HEK293 (cell line): ENCODE data around the gene ZNF234.
A peak's percentile ranks its signal among the peaks of the same experiment; 100 is the strongest.

Experiments
- KLF17 ChIP-seq: fragments of 450-650 bp; formaldehyde crosslinking; IDR thresholded peaks from 2 replicates; pipeline ENCODE4 v1.5.1; 2016; ENCODE audit warnings: missing biosample characterization, missing genetic modification characterization
- KLF9 ChIP-seq: fragments of 450-650 bp; formaldehyde crosslinking; IDR thresholded peaks from 2 replicates; pipeline ENCODE4 v1.5.1; 2016; ENCODE audit warnings: missing biosample characterization, missing genetic modification characterization, low read depth
- PRDM4 ChIP-seq: fragments of 450-650 bp; formaldehyde crosslinking; IDR thresholded peaks from 2 replicates; pipeline ENCODE4 v1.5.1; 2017; ENCODE audit warnings: missing biosample characterization, missing genetic modification characterization
- REPIN1 ChIP-seq: fragments of 450-650 bp; formaldehyde crosslinking; IDR thresholded peaks from 2 replicates; pipeline ENCODE4 v1.5.1; 2017; ENCODE audit warnings: missing biosample characterization, missing genetic modification characterization, low read depth
- SCRT2 ChIP-seq: fragments of 450-650 bp; formaldehyde crosslinking; IDR thresholded peaks from 2 replicates; pipeline ENCODE4 v1.5.1; 2016; ENCODE audit warnings: missing biosample characterization, missing genetic modification characterization
- ZBTB7A ChIP-seq: fragments of 450-650 bp; formaldehyde crosslinking; IDR thresholded peaks from 2 replicates; pipeline ENCODE4 v1.5.1; 2016; ENCODE audit warnings: low read depth, missing biosample characterization, missing genetic modification characterization
- ZIC2 ChIP-seq: fragments of 450-650 bp; formaldehyde crosslinking; IDR thresholded peaks from 2 replicates; pipeline ENCODE4 v1.5.1; 2016; ENCODE audit warnings: missing biosample characterization, missing genetic modification characterization
- ZNF121 ChIP-seq: fragments of 450-650 bp; formaldehyde crosslinking; IDR thresholded peaks from 2 replicates; pipeline ENCODE4 v1.5.1; 2016; ENCODE audit warnings: missing biosample characterization, missing genetic modification characterization
- ZNF24 ChIP-seq: fragments of 450-650 bp; formaldehyde crosslinking; IDR thresholded peaks from 2 replicates; pipeline ENCODE4 v1.5.1; 2016; ENCODE audit warnings: missing biosample characterization, missing genetic modification characterization
- ZNF266 ChIP-seq: fragments of 450-650 bp; formaldehyde crosslinking; IDR thresholded peaks from 2 replicates; pipeline ENCODE4 v1.5.1; 2016; ENCODE audit warnings: missing biosample characterization, missing genetic modification characterization, low read depth
- ZNF37A ChIP-seq: fragments of 450-650 bp; IDR thresholded peaks from 2 replicates; pipeline ENCODE4 v1.5.1; 2018; ENCODE audit warnings: missing biosample characterization, missing genetic modification characterization
- ZNF398 ChIP-seq: fragments of 450-650 bp; formaldehyde crosslinking; IDR thresholded peaks from 2 replicates; pipeline ENCODE4 v1.5.1; 2017; ENCODE audit warnings: missing biosample characterization, missing genetic modification characterization
- ZNF449 ChIP-seq: fragments of 450-650 bp; formaldehyde crosslinking; IDR thresholded peaks from 2 replicates; pipeline ENCODE4 v1.5.1; 2017; ENCODE audit warnings: missing biosample characterization, mild to moderate bottlenecking, missing genetic modification characterization, moderate library complexity
- ZNF585B ChIP-seq: fragments of 450-650 bp; formaldehyde crosslinking; IDR thresholded peaks from 2 replicates; pipeline ENCODE4 v1.5.1; 2016; ENCODE audit warnings: missing biosample characterization, missing genetic modification characterization
- ZNF610 ChIP-seq: fragments of 450-650 bp; formaldehyde crosslinking; IDR thresholded peaks from 2 replicates; pipeline ENCODE4 v1.5.1; 2016; ENCODE audit warnings: missing biosample characterization, missing genetic modification characterization, borderline replicate concordance
- ZNF624 ChIP-seq: fragments of 450-650 bp; formaldehyde crosslinking; IDR thresholded peaks from 2 replicates; pipeline ENCODE4 v1.5.1; 2017; ENCODE audit warnings: missing biosample characterization, missing genetic modification characterization
- ZNF747 ChIP-seq: fragments of 450-650 bp; formaldehyde crosslinking; IDR thresholded peaks from 2 replicates; pipeline ENCODE4 v1.5.1; 2016; ENCODE audit warnings: missing biosample characterization, missing genetic modification characterization
- ZNF785 ChIP-seq: fragments of 450-650 bp; formaldehyde crosslinking; IDR thresholded peaks from 2 replicates; pipeline ENCODE4 v1.5.1; 2016; ENCODE audit warnings: missing biosample characterization, missing genetic modification characterization
- ZSCAN5A ChIP-seq: fragments of 450-650 bp; formaldehyde crosslinking; IDR thresholded peaks from 2 replicates; pipeline ENCODE4 v1.5.1; 2016; ENCODE audit warnings: missing biosample characterization, missing genetic modification characterization
- ZXDB ChIP-seq: fragments of 450-650 bp; formaldehyde crosslinking; IDR thresholded peaks from 2 replicates; pipeline ENCODE4 v1.5.1; 2016; ENCODE audit warnings: missing biosample characterization, missing genetic modification characterization
- TF ChIP-seq, protein P1 (sequence below): fragments of 450-650 bp; formaldehyde crosslinking; IDR thresholded peaks from 2 replicates; pipeline ENCODE4 v1.5.1; 2017; ENCODE audit warnings: missing biosample characterization, missing genetic modification characterization
- TF ChIP-seq, protein P2 (sequence below): fragments of 450-650 bp; formaldehyde crosslinking; IDR thresholded peaks from 2 replicates; pipeline ENCODE4 v1.5.1; 2016; ENCODE audit warnings: missing biosample characterization, missing genetic modification characterization, borderline replicate concordance
- TF ChIP-seq, protein P3 (sequence below): fragments of 450-650 bp; formaldehyde crosslinking; IDR thresholded peaks from 2 replicates; pipeline ENCODE4 v1.5.1; 2016; ENCODE audit warnings: missing biosample characterization, missing genetic modification characterization

ZNF234 gene

GRCh38 chr19:44113138-44113783, 28.1 kb upstream of the ZNF234 start, which contains the start of gene ZNF225 (continued):
- TF ChIP-seq ZNF449 (tag by site-specific recombination) (peak; percentile 44; the same call in 1 of the 2 replicates), PRDM4 (0 out of 2 replicates have a peak, but pooled peaks have one; percentile 36), ZIC2 (no peak), ZBTB7A (tag by site-specific recombination) (peak; percentile 95), ZNF121 (tag by site-specific recombination) (peak; percentile 99), KLF9 (tag by site-specific recombination) (no peak; the same call in 1 of the 2 replicates), ZNF610 (peak; percentile 93), ZNF747 (tag by site-specific recombination) (no peak), SCRT2 (tag by site-specific recombination) (peak; percentile 100), ZNF266 (tag by site-specific recombination) (no peak), KLF17 (tag by site-specific recombination) (no peak; the same call in 1 of the 2 replicates), ZNF624 (tag by site-specific recombination) (no peak), ZSCAN5A (tag by site-specific recombination) (no peak; the same call in 1 of the 2 replicates), ZNF398 (tag by site-specific recombination) (no peak), ZNF585B (tag by site-specific recombination) (no peak), ZNF37A (no peak), ZXDB (tag by site-specific recombination) (peak; percentile 98), REPIN1 (peak; percentile 76; the same call in 1 of the 2 replicates), ZNF24 (tag by site-specific recombination) (peak; percentile 87; the same call in 1 of the 2 replicates), ZNF785 (no peak)
- TF ChIP-seq, protein P1, sequence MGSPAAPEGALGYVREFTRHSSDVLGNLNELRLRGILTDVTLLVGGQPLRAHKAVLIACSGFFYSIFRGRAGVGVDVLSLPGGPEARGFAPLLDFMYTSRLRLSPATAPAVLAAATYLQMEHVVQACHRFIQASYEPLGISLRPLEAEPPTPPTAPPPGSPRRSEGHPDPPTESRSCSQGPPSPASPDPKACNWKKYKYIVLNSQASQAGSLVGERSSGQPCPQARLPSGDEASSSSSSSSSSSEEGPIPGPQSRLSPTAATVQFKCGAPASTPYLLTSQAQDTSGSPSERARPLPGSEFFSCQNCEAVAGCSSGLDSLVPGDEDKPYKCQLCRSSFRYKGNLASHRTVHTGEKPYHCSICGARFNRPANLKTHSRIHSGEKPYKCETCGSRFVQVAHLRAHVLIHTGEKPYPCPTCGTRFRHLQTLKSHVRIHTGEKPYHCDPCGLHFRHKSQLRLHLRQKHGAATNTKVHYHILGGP (tag by site-specific recombination) = no peak
- TF ChIP-seq, protein P2, sequence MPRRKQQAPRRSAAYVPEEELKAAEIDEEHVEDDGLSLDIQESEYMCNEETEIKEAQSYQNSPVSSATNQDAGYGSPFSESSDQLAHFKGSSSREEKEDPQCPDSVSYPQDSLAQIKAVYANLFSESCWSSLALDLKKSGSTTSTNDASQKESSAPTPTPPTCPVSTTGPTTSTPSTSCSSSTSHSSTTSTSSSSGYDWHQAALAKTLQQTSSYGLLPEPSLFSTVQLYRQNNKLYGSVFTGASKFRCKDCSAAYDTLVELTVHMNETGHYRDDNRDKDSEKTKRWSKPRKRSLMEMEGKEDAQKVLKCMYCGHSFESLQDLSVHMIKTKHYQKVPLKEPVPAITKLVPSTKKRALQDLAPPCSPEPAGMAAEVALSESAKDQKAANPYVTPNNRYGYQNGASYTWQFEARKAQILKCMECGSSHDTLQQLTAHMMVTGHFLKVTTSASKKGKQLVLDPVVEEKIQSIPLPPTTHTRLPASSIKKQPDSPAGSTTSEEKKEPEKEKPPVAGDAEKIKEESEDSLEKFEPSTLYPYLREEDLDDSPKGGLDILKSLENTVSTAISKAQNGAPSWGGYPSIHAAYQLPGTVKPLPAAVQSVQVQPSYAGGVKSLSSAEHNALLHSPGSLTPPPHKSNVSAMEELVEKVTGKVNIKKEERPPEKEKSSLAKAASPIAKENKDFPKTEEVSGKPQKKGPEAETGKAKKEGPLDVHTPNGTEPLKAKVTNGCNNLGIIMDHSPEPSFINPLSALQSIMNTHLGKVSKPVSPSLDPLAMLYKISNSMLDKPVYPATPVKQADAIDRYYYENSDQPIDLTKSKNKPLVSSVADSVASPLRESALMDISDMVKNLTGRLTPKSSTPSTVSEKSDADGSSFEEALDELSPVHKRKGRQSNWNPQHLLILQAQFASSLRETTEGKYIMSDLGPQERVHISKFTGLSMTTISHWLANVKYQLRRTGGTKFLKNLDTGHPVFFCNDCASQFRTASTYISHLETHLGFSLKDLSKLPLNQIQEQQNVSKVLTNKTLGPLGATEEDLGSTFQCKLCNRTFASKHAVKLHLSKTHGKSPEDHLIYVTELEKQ (tag by site-specific recombination) = peak; percentile 36; the same call in 1 of the 2 replicates
- TF ChIP-seq, protein P3, sequence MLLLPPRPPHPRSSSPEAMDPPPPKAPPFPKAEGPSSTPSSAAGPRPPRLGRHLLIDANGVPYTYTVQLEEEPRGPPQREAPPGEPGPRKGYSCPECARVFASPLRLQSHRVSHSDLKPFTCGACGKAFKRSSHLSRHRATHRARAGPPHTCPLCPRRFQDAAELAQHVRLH (tag by site-specific recombination) = peak; percentile 98
